NCI-H2227 treated with DMSO at 0.1 percent for 48 hours (cell line): ENCODE results near the gene SEMA3G.

Experiments
- DNase-seq: peaks from one replicate; lab custom pipeline; 2025; lab: John Stamatoyannopoulos, UW

SEMA3G gene

DNA sequence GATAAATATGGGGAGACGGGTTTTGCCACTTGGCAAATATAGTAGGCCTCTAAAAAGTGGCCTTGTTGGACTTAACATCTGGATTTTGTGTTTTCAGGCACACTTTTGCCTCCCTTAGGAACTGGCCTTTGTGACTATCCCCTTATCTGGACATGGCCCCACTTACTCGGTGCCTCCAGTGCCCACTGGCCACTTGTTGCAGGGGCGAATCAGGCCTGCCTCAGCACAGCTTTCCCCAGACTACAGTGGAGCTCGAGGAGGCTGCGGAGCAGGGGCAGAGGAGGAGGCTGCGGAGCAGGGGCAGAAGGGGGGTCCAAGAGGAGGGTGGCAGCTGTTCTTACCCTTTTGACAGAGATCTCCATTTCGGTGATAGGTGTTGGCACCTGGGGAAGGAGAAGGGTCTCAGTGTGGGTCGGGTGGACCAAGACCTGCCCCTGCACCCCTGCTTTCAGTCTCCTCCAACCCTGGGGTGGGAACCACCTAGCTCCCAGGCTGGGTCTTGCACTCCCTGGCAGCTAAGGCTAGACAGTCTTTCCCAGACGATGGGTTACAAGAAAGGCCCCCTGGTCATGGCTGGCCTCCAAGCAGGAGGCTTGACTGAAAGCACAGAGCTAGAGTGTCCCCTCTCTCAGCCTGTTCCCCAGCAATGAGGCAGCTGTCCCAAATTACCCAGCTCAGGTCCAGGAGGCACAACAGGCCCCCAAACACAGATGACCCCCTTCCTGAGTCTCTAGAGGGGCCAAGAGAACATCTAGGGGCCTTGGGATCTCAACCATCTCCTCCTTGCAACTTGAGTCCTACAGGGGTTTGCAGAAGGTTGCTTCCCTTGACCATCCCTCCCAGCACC is 6.1 kb downstream of the SEMA3G start:
- no peak for DNase-seq

DNA sequence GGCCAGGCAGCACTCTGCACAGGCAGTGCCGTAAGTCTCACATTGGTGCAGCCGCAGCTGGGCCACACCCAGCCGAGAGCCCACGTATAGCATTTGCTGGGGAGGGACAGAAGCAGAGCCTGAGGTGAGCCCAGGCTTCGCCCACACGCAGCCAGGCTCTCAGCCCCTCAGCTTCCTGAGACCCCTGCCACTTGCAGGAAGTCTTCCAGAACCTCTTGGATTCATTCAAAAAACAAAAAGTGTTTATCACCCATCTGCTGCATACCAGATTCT is 6.9 kb downstream of the SEMA3G start:
- no peak for DNase-seq

DNA sequence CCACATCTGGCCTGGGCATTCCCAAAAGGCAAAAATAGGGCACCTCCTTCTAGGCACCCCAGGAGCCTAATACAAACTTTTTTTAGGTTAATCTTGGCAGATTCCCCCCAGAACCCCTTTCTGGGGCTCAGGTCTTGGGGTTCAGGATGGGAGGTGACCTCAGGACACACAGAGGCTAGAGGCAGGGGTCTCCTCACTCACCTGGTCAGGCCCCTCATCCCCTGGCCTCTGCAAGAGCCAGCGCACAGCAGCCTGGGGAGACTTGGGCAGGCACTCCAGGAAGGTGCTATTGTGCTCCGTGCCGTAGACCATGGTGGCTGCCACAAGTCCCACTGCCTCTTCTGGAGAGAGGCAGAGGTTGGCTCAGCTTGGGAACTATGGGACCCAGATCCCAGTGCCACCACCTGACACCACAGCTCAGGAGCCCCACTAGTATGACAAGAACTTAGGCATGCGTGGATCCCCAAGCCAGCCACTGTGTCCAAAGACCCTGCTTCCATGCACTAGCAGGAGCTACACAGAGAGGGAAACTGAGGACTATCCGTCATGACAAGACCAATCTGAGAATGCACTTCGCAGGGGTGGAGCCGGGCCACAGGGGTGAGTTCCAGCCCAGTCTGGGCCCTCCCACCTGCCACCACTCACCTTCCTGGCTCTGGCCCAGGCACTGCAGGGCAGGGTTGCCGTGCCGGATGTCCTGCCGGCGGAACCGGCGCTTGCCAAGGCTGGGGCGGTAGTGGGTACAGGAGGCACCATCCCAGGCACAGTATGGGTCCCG is 7.4 kb downstream of the SEMA3G start:
- DNase-seq, result no peak

DNA sequence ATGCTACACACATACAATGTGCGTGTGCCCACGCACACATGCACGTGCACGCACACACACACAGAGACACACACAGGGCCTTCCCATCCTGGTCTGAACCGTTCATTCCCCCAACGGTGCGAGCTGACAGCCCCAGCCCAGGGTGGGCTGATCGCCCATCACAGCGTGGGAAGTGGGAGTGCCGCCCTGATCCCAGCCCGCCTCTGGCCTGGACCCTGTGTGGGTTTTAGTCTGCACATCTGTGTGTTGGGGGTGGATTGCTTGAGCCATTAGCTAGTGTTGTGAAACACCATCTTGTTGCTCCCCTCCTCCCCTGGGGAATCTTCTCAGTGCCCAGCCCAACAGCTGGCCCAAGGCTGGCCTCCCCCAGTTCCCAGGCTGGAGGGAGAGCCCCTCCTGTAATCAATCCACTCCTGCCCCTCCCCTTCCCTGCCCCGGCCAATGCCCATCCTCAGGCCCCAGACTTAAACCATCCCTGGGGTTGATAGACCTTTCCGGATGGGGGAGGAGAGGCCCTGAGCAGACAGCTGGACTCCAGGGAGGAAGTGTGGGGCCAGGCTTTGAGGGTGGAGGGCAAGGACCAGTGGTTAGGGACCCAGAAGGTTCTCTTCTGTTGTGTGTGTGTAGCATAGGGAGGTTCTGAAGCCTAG is 8.3 kb downstream of the SEMA3G start:
- DNase-seq, result no peak

DNA sequence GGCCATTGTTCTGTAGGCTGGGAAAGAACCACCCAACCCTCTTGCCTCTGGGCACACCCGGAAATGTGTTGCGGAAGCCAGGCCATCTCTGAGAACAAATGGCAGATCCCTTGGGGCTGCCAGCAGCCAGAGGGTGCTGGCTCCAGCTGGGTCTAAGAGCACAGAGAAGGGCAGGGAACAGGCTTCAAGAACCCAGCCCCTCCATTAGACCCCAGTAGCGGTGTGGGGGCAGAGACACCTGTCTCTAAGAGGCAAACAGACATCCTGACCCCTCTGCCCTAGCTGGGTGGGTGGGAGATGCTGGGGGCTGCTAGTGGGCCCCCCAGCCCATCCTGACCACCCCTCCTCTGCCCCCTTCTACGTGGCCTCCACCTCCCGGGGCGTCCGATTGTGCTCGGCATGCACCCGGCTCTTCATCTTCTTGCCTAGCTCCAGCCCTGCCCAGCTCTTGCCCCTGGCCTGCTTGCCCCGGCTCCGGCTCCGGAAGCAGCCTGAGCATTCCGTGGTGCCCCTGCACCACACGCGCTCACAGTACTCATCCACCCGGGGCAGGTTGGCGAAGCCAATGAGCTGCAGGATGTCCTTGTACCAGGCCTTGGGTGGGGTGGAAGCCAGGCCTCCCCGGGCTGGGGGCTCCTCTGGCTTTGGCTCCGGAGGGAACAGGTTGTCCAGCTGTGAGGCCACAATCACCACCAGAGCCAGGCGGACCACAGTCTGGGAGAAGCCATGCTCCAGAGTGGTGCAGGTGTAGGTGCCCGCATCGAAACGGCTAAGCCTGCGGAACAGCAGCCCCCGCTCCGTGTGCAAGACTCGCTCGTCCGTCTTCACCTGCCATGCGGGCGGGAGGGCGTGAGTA is 9.4 kb downstream of the SEMA3G start:
- no peak for DNase-seq

DNA sequence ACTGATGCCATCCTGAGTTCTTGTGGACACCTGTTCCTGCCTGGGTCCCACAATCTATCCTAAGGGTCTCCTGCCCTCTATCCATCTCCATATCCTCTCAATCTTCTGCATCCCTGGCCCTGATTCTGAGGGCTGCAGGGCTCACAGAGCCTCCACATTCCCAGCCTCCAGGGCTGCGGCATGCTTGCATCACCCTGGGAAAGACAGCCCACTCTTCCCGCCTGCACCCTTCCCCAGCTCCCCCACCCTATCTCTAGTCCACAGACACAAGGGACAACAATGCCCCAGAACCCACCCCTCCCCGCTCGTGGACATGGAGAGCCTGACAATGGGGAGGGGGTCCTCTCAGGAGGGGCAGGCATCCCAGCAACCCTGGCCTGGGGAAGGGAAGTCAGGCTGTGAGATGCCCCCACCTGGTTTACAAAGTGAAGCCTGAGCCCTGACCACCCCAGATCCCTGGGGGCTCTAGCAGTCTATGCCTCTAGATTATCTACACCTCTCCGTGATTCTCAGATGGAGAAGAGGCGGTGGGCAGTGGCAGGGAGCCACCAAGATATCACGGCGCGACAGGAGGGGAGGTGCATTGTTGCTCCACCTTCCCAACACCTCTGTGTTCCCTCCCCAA is 10.3 kb downstream of the SEMA3G start:
- DNase-seq, result no peak

DNA sequence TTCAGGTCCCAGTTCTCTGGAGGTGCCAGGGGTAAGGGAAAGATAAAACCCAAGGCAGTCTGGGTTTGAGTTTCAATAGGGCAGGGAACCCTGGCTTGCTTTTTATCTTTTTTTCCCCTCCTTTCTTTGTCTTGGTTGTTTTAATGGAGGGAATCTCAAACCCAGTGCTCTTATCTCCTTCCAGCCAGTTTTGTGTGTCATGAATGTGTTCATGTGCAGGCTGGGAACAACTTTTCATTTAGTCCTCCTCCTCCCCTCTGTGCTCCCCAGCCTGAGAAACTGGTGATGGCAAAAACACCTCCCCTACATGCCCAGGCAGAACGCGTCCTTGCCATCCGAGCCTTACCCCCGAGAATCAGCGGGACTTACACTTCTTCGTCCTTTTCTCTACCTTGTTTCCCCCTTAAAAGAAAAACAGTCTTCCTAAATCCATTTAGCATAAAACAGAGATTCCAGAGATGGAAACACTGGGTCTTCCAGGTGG is 10.9 kb downstream of the SEMA3G start:
- DNase-seq, result no peak

DNA sequence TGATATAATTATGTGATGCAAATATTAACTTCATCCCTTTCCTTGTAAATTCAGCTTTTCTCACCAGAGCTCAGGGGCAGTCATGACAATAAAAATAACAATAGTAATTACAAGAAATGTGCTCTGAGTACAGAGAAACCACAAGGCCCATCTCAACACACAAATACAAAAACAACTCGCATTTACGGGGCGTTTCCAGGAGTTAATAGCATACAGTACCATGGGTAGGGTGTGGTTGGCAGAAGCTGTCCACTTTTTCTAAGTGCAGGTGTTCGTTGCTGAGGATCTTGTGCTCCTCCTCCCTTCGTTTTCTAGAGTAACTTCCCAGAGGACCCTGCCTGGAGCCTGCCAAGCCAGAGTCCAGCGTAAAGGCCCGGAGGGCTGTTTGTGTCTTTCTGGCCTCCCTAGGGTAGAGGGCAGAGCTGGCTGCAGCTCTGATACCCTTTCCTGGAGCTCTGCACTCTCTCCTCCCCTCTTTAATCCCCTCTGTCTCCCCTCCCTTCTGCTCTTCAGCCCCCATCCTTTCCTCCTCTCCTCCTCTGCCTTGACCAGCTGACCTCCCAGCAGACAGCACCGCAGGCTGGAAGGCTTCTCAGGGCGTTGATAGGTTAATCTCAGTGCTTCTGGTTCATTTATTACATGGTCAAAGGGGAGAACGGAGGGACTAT is 11.4 kb downstream of the SEMA3G start:
- DNase-seq, result no peak

DNA sequence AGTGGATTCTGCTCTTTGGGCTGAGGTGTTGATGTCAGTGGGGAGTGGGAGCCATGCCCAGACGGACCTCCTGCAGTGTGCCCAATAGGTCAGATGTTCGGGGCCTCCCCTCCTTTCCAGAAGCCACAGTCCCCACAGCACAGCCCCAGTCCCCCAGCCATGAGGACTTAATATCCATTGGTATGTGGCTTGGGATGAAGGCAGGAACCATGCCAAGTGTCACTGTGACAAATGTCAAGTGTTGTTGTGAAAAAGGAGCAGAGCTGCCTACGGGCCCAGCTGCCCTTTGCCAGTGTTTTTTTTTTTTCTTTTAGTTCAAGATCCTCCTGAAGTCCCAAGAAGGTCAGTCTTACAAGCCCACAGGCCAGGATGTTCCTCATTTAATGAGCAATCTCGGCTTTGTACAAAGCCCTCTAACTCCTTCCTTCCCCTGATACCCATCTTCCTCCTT is 12.2 kb downstream of the SEMA3G start:
- no peak for DNase-seq

DNA sequence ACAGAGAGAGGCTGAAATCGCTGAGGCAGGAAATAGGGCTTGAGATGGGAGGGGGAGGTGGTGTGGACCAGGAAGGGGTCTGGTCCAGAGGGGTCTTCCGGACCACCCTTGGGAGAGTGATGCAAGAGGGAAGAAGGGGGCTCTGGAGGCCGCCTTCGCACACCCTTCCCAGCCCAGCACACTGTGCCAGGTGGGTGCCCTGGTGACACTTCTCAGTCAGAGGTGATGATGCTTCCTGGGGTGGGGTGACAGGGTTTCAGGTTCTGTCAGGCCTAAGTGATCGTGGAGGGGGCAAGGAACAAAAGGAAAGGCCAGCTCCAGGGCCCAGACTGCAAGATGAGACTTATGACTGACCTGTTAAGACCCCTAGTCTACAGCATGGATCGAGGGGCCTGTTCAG is 12.7 kb downstream of the SEMA3G start:
- no peak for DNase-seq

DNA sequence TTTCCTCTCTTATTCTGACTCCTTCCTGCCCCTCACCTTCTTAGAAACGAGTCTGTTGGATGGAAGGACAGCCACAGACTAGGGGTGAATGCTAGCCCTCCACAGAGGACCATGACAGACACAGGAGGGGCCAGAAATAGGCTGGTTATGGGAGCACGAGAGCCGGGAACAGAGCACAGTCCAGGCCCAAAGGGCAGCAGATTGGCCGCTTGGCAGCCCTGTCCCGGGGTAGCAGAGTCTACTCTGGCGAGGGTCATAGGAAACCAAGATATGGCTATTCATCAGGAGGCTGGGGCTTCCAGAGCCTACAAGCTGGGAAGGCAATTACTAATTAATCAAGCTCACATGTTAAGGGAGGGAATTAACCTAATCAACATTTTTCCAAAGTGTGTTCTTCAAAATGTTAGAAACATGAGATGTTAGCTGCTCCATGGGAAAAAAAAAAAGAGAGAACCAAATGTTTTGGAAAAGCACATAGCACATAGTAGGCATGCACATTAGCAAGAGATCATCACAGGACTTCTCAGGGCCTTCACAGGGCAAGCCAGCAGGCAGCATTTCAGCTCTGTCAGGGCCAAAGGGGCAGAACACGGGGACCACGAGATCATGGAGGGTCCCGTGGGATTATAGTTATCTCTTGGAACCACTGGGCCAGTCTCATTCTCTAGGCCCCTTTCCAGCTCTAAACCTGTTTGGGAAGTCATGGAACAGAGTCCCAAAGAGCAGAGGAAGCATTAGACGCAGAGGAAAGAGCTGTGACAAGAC is 13.3 kb downstream of the SEMA3G start:
- DNase-seq, result no peak

DNA sequence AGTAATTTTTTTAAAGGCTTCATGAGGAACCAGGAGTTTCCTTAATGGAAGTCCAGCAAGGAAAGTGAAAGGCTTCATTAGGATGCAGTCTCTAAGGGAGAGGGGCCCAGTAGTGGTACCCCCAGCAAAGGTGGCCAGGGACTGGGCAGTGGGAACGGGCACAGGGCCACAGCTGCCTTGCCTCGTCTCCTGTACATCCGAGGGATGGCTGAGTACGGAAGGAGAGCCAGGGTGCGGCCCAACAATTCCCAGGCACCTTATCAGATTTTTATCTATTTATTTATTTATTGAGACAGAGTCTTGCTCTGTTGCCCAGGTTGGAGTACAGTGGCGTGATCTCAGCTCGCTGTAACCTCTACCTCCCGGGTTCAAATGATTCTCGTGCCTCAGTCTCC is 14.5 kb downstream of the SEMA3G start:
- no peak for DNase-seq

DNA sequence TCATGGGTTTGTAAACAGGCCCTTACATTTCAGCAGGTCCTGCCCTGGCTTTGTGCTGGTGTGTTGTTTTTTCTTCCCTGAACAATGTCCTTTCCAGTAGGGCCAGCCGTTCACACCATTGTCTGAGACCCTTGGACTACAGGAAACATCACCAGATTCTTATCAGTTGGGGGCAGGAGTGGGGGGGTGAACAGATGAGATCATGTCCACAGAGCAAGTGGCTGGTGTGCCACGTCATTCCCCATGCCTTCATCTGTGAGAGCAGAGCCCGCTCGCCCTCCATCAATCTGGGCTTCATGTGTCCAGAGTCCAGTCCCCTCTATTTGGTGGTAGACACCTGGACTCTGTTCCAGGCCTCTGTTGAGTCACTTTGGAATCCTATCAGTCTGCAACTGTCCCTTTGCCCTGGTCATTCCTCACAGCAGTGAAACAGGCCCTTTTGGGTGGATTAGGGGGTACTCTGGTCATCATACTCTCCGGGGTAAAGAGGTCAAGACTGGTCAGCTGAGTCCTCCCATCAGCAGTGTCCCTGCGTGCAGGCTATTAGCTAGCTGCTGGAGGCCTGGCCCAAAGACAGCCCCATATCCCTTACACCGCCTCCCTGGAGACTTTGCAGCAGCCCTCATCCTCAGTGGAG is 15.0 kb downstream of the SEMA3G start:
- DNase-seq, result no peak

DNA sequence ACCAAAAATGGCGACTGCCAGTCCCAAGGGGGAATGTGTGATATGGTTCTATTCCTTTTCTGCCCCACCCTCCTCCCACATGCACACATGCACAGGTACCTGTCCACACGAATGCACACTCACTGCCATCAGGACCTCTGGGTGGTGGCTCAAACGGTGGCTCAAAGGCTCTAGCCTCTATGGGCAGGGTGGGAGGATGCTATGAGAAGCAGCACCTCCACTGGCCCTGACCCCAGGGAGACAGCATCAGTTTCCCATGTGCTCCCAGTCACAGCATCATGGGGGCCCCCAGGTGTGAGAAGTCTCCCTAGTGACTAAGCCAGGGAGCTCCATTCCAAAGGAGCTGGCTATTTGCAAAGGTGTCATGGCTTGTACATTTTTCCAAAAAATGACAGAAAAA is 15.9 kb downstream of the SEMA3G start:
- DNase-seq, result no peak

DNA sequence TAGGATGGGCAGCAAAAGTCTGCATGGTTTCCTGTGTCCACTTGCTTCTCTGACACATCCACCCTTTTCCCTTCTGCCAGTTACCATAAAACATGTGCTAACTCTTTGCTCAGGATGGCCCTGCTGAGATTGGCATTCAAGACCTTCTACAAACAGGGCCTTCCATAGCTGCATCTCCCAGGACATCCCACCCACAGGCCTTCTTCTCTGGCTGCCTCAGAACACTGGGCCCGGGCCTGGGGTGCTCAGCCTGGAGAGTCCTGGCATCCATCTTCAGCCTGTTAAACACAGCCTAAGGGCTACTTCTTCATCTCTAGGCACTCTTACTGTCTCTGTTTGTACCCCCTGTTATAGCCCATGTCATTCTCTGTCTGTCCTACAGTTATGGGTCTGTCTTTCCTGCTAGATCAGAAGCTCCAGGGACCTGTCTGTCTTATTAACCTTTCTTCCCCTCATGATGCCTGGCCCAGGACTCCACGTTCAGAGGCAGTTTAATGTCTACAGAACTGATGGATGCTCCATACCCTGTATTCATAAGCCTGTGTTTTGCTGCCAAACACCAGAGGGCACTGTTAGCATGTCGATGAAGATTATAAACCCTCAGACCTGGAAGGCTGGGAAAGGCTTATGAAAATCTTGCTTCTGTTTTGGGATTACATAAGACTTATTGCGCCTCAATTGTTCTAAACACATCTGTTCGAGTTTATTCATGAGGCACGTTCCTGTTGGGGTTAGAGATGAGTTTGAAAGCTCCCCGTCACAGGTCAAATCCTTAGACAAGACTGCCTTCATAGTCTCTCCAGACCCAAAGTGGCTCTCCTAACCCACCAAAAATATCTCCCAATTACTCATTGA is 16.5 kb downstream of the SEMA3G start:
- peak; percentile 54 for DNase-seq

DNA sequence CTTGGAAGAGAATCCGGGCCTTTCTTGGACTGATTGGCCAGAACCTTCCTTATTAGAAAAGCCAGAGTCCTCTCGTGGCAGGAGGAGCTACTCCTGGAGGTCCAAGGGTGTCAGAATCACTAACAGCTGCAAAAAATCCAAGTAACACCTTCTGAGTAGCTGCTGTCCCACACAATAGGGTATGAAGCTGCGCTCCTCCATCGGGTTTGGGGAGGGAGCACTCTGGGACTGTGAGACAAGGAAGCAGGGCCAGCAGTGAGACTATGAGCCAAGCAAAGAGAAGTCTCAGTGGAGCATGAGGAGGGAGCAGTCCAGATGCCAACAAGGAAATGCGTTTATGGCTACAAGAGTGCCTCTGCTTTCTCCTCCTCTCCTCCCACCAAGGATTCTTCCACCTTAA is 21.7 kb downstream of the SEMA3G start:
- no peak for DNase-seq

DNA sequence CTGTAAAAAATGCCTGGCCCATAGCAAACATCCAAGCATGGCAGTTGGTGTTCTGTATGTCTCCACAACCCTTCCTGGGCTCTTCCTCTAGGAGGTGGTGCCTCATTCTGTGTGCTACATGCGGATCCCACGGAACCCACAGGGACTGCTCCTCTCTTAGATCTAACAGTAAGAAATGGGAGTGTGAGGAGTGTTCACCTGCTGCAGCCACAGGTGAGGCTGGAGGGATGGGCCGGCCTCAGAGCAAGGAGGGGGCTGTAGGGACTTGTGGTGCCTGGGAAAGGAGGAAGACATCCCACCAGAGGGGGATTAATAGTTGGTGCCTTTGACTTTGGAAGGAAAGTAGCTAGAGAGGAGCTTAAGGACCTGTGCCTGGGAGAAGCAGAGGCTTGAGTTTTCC is 22.2 kb downstream of the SEMA3G start:
- no peak for DNase-seq

DNA sequence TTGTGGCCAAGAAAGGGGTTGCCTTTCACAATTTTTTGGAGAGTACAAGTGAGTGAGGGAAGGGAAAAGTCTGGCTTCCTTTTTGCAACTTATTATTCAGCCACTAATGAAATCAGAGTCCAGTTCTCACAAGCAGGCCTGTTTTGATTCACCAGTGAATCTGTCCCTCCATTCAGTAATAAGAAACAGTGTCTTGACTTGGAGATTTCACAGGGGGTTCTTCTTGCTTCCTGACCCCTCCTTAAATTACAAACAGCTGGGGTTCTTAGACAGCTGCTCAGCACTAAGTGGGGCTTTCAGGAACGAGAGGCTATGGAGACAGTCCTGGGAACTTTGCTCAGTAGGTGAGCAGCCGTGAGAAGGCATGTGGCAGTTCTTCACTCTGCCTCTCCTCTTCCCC is 24.5 kb downstream of the SEMA3G start:
- DNase-seq, result no peak

DNA sequence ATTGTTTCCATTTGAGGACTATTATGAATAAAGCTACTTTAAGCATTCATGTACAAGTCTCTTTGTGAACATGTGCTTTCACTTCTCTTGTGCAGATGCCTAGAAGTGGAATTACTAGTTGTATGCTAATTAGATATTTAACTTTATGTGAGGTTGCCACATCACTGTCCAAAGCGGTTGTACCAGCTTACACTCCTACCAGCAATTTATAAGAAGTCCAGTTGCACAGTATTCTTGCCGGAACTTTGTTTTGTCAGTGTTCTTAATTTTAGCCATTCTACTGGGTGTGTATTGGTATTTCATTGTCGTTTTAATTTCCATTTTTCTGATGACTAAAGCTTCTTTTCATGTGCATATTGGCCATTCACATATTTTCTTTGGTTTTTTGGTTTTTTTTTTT is 29.1 kb downstream of the SEMA3G start:
- no peak for DNase-seq
